DOHH2 (cell line): Measurements from ENCODE around the gene ANKRD55.

Source experiments
- H3F3A ChIP-seq: fragments of 200-600 bp; sonication (generic), shearing (Covaris generic); 2 replicates; pipeline ENCODE4 v1.6.0; 2016; ENCODE audit warnings: antibody characterized with exemption, mild to moderate bottlenecking; ENCODE audit not compliant: control insufficient read depth, insufficient read depth
- H3K27ac ChIP-seq: fragments of 200-600 bp; sonication (generic); 2 replicates; pipeline ENCODE4 v1.5.1; 2014; ENCODE audit warnings: low read depth, mild to moderate bottlenecking, low read length, moderate library complexity
- H3K27me3 ChIP-seq: fragments of 200-600 bp; sonication (generic); 2 replicates; pipeline ENCODE4 v1.6.1; 2014; ENCODE audit warnings: mild to moderate bottlenecking, low read length, mixed read lengths; ENCODE audit not compliant: control insufficient read depth
- H3K36me3 ChIP-seq: fragments of 200-600 bp; sonication (generic); 2 replicates; pipeline ENCODE4 v1.6.1; 2014; ENCODE audit warnings: mild to moderate bottlenecking, low read length, moderate library complexity, mixed read lengths; ENCODE audit not compliant: control insufficient read depth
- H3K4me1 ChIP-seq: fragments of 200-600 bp; sonication (generic); 2 replicates; pipeline ENCODE4 v1.6.1; 2014; ENCODE audit warnings: mild to moderate bottlenecking, low read length, mixed read lengths; ENCODE audit not compliant: control insufficient read depth
- H3K4me2 ChIP-seq: fragments of 200-600 bp; sonication (generic); 2 replicates; pipeline ENCODE4 v1.6.0; 2014; ENCODE audit warnings: mild to moderate bottlenecking, low read length, moderate library complexity
- H3K4me3 ChIP-seq: fragments of 200-600 bp; sonication (generic); 2 replicates; pipeline ENCODE4 v1.5.1; 2014; ENCODE audit warnings: mild to moderate bottlenecking, low read length, mixed read lengths
- H3K79me2 ChIP-seq: fragments of 200-600 bp; sonication (generic); 2 replicates; pipeline ENCODE4 v1.6.1; 2014; ENCODE audit warnings: mild to moderate bottlenecking, low read length, mixed read lengths; ENCODE audit not compliant: control insufficient read depth
- H3K9me2 ChIP-seq: fragments of 200-600 bp; sonication (generic); replicated peaks from 2 replicates; pipeline ENCODE4 v1.6.1; 2014; ENCODE audit warnings: mild to moderate bottlenecking, low read length, mixed read lengths; ENCODE audit not compliant: control insufficient read depth
- H3K9me3 ChIP-seq: fragments of 200-600 bp; sonication (generic); 2 replicates; pipeline ENCODE4 v1.6.1; 2014; ENCODE audit warnings: antibody characterized with exemption, low read length, mixed read lengths; ENCODE audit not compliant: control insufficient read depth, insufficient read depth
- H4K20me1 ChIP-seq: fragments of 200-600 bp; sonication (generic); 2 replicates; pipeline ENCODE4 v1.6.0; 2014; ENCODE audit warnings: low read depth, mild to moderate bottlenecking, antibody characterized with exemption, low read length, moderate library complexity; ENCODE audit not compliant: control insufficient read depth, insufficient read depth
- EZH2phosphoT487 ChIP-seq: fragments of 200-600 bp; sonication (generic); IDR thresholded peaks from 2 replicates; pipeline ENCODE4 v1.6.1; 2017; ENCODE audit warnings: borderline replicate concordance, mild to moderate bottlenecking, antibody characterized with exemption, low read length, moderate library complexity, mixed read lengths
- TF ChIP-seq, protein P1 (sequence below): fragments of 200-600 bp; sonication (generic); IDR thresholded peaks from one replicate; pipeline ENCODE4 v1.5.1; 2014; ENCODE audit warnings: antibody characterized with exemption, mild to moderate bottlenecking, low read depth, low read length; ENCODE audit not compliant: poor library complexity, severe bottlenecking

Gene ANKRD55

DNA sequence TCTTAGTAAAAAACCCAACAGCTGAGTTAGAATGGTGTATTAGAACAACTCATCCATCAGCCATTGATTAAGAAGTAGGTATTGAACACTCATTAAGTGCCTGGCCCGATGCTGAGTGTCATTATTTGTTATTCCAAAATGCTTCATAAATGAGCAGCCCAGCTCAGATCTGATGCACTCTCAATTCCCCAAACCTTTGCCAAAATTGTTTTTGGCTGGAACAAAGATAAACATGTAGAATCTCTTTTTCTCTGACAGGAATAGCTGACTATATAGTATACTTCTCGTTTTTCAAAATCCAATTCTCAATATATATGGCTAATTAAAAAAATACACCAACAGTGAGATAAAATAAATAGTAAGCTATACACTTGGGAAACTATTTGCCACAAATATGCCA lies 20.0 kb upstream of the ANKRD55 start:
- TF ChIP-seq, protein P1, sequence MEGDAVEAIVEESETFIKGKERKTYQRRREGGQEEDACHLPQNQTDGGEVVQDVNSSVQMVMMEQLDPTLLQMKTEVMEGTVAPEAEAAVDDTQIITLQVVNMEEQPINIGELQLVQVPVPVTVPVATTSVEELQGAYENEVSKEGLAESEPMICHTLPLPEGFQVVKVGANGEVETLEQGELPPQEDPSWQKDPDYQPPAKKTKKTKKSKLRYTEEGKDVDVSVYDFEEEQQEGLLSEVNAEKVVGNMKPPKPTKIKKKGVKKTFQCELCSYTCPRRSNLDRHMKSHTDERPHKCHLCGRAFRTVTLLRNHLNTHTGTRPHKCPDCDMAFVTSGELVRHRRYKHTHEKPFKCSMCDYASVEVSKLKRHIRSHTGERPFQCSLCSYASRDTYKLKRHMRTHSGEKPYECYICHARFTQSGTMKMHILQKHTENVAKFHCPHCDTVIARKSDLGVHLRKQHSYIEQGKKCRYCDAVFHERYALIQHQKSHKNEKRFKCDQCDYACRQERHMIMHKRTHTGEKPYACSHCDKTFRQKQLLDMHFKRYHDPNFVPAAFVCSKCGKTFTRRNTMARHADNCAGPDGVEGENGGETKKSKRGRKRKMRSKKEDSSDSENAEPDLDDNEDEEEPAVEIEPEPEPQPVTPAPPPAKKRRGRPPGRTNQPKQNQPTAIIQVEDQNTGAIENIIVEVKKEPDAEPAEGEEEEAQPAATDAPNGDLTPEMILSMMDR, result no peak
- no peak for TF ChIP-seq EZH2phosphoT487
- Histone ChIP-seq H4K20me1 (no peaks in the 10 kb centered on the region), H3K36me3 (no peaks in the 10 kb centered on the region), H3K4me3 (no peak overlapping the region), H3F3A (no peaks in the 10 kb centered on the region), H3K27me3 (no peaks in the 10 kb centered on the region), H3K79me2 (no peaks in the 10 kb centered on the region), H3K4me1 (no peaks in the 10 kb centered on the region), H3K9me2 (no peaks in the 10 kb centered on the region), H3K27ac (no peak overlapping the region), H3K9me3 (peaks cover 5% of the 10 kb centered on the region; the same call in 1 of the 2 replicates), H3K4me2 (no peak overlapping the region)

DNA sequence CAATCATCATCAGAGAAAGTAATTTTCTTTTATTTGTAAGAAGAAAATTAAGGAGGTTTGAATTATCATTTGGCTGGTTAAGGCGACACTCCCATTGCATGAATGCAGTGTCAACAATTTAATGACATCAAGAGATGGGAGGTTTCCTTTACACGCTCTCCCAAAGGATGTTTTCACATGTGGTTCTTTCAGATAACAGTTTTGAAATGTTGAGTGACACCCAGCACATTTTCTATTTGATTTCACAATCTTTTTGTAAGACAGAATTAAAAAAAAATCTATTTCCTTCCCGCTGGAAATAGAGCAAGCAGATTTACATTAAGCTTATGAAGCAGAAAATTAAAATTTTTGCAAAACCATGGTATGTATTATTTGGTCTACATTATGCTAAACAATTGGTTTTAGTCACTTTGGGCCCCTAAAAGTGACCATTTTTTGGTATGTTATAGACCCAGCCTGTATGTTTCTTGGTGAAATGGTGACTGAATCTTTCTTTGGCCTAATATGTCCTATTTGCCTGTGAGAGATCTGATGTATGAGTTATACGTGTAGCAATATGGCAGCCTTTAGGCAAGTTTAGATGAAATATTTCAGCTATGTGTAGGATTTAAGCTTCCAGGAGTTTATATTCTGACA lies 18.9 kb upstream of the ANKRD55 start:
- Histone ChIP-seq H3K4me2 (no peak overlapping the region), H3K27ac (no peak overlapping the region)
- TF ChIP-seq, protein P1, result no peak
- no peak for TF ChIP-seq EZH2phosphoT487

DNA sequence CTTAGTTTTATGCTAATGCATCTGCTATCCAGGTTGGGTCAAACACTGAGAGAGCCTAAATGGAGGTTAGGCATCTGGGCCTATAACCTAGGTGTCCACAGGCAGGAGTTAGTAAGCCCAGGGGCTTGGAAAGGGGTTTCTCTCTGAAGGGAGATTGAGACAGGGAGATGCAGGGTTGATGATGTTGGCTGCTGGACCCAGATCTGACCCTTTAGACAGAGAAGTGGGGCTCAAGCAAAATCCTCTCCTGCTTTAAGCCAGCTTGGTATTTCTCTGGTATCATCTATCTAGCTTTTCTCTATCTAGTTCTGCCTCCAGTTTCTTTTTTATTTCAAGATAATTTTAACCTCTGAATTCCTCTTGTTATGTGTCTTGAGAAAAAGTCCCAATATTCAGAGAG lies 18.3 kb upstream of the ANKRD55 start:
- Histone ChIP-seq H3F3A (no peaks in the 10 kb centered on the region), H3K4me2 (no peak overlapping the region), H3K4me3 (no peak overlapping the region), H3K4me1 (no peaks in the 10 kb centered on the region), H3K36me3 (no peaks in the 10 kb centered on the region), H3K27ac (no peak overlapping the region), H4K20me1 (no peaks in the 10 kb centered on the region), H3K9me2 (no peaks in the 10 kb centered on the region), H3K79me2 (no peaks in the 10 kb centered on the region), H3K9me3 (peaks cover 5% of the 10 kb centered on the region; the same call in 1 of the 2 replicates), H3K27me3 (no peaks in the 10 kb centered on the region)
- TF ChIP-seq, protein P1, result no peak
- TF ChIP-seq EZH2phosphoT487, result no peak

More for the DNA sequence above, 18.9 kb upstream of the ANKRD55 start:
- no peaks in the 10 kb centered on the region for H3K9me2 ChIP-seq
- no peak overlapping the region for H3K4me3 ChIP-seq
- H3K4me1 ChIP-seq, result no peaks in the 10 kb centered on the region
- no peaks in the 10 kb centered on the region for H3K79me2 ChIP-seq
- H3K9me3 ChIP-seq, result peaks cover 5% of the 10 kb centered on the region; the same call in 1 of the 2 replicates
- no peaks in the 10 kb centered on the region for H3F3A ChIP-seq
- no peaks in the 10 kb centered on the region for H3K36me3 ChIP-seq
- no peaks in the 10 kb centered on the region for H4K20me1 ChIP-seq
- no peaks in the 10 kb centered on the region for H3K27me3 ChIP-seq
